Fibroblast of mammary gland (primary cell): ENCODE measurements around the gene RCBTB1.

Source experiments
- DNase-seq: peaks from one replicate; pipeline ENCODE4 v3.0.0-alpha.2; 2010; ENCODE audit warnings: low read depth
- H3K4me3 ChIP-seq: 2 replicates; pipeline ENCODE4 v1.5.1; 2011; ENCODE audit warnings: low read depth, mild to moderate bottlenecking, low read length, moderate library complexity; ENCODE audit not compliant: control insufficient read depth
- TF ChIP-seq, protein P1 (sequence below): conservative IDR thresholded peaks from 2 replicates; pipeline ENCODE4 v1.5.1; 2011; ENCODE audit warnings: low read depth, low read length, inconsistent platforms; ENCODE audit not compliant: control insufficient read depth, insufficient read depth

RCBTB1 gene

GRCh38 chr13:49521224-49521623 is 64.1 kb downstream of the RCBTB1 start:
- DNase-seq: no peak
- no peak overlapping the region for H3K4me3 ChIP-seq
- TF ChIP-seq, protein P1, sequence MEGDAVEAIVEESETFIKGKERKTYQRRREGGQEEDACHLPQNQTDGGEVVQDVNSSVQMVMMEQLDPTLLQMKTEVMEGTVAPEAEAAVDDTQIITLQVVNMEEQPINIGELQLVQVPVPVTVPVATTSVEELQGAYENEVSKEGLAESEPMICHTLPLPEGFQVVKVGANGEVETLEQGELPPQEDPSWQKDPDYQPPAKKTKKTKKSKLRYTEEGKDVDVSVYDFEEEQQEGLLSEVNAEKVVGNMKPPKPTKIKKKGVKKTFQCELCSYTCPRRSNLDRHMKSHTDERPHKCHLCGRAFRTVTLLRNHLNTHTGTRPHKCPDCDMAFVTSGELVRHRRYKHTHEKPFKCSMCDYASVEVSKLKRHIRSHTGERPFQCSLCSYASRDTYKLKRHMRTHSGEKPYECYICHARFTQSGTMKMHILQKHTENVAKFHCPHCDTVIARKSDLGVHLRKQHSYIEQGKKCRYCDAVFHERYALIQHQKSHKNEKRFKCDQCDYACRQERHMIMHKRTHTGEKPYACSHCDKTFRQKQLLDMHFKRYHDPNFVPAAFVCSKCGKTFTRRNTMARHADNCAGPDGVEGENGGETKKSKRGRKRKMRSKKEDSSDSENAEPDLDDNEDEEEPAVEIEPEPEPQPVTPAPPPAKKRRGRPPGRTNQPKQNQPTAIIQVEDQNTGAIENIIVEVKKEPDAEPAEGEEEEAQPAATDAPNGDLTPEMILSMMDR: no peak

GRCh38 chr13:49517461-49517860 is 67.9 kb downstream of the RCBTB1 start:
- TF ChIP-seq, protein P1: peak; percentile 35
- peak; percentile 34 for DNase-seq

DNA sequence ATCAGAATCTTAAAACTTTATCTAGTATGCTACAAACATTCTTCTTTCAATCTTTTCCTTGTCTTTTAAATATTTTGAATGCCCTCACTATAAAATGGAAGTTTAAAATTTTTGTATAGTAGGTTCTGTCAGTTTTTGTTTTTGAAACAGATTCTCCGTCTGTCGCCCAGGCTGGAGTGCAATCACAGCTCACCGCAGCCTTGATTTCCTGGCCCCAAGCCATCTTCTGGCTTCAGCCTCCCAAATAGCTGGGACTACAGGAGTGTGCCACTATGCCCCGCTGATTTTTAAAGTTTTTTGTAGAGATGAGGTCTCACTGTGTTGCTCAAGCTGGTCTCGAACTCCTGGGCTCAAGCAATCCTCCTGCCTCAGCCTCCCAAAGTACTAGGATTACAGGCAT is 68.9 kb downstream of the RCBTB1 start:
- no peak for DNase-seq
- H3K4me3 ChIP-seq: no peak overlapping the region
- TF ChIP-seq, protein P1: no peak

More at GRCh38 chr13:49517461-49517860, 67.9 kb downstream of the RCBTB1 start:
- H3K4me3 ChIP-seq: no peak overlapping the region

- TF ChIP-seq, protein P1: no peak
- DNase-seq: no peak
- no peak overlapping the region for H3K4me3 ChIP-seq
Measured at GRCh38 chr13:49512578-49512977, 72.8 kb downstream of the RCBTB1 start.

GRCh38 chr13:49503951-49504350 is 81.4 kb downstream of the RCBTB1 start:
- peak; percentile 18 for DNase-seq
- TF ChIP-seq, protein P1: no peak
- H3K4me3 ChIP-seq: no peak overlapping the region

DNA sequence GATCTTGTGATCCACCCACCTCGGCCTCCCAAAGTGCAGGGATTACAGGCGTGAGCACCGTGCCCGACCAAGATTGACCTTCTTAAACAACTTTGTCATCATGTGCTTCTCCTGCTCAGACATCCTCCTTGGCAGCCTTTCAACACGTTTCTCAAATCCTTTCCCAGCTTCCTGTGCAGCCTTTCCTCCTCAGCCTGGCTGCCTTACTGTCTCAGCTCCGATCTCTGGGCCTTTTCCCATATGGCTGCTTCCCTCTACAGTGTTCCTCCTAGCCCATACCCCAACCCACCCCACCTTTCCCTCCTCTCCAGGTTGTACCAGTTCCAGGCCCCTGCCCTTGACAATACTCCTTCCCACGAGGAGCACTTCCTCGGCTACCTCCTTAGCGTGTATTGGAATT is 82.4 kb downstream of the RCBTB1 start:
- peak; percentile 87 for DNase-seq
- no peak overlapping the region for H3K4me3 ChIP-seq
- TF ChIP-seq, protein P1: no peak
